Vagina (tissue), 2 donors: ENCODE measurements around the gene STRA6.

Source experiments
- CTCF ChIP-seq, 3 experiments: fragments of 450-650 bp in 2 of 3; fragments of 200-600 bp in 1 of 3; sonication (generic) in 1 of 3; IDR thresholded peaks; one replicate each; pipeline ENCODE4 v1.5.1; 2017 to 2019; ENCODE audit warnings: antibody characterized with exemption in 3 of 3, mild to moderate bottlenecking in 2 of 3, moderate library complexity in 2 of 3
- POLR2A ChIP-seq, 2 donors: fragments of 450-650 bp; IDR thresholded peaks; one replicate each; pipeline ENCODE4 v1.6.1; 2017; ENCODE audit warnings: antibody characterized with exemption in 2 of 2, mild to moderate bottlenecking in 2 of 2, moderate library complexity in 2 of 2

- no peak for TF ChIP-seq CTCF (IDR thresholded peaks at IDR 0.05)
- TF ChIP-seq POLR2A (IDR thresholded peaks at IDR 0.05): no peak
These were observed 24.4 kb upstream of the STRA6 start for GRCh38 chr15:74226761-74227540.
